ENCODE results near the gene GRM4.

DNA sequence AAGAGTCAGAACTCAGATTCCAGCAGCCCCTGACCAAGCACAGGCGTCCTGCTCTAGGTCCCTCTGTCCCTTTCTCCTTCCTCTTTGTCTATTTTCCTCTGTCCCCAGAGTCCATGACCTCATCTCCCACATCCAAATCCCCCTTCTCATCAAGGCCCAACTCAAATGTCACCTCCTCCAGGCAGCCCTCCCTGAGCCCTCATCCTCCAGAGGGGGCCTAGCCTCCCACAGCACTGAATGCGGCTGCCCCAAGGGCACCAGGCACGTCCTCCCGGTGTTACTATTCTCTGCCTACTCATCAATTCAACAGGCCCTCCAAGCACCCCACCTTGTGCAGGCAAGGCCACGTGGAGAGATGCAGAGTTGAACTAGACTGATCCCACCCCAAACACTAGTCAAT is 49.7 kb downstream of the GRM4 start:
- TF ChIP-seq POLR2A (IDR thresholded peaks at IDR 0.05; ENCODE audit: low read length) (no peak), GATA1 (IDR thresholded peaks at IDR 0.05; ENCODE audit: low read depth, low read length) (no peak)
